ENCODE data around the gene CRACR2B. TPM values are rescaled to one million over a fixed set of nuclear protein-coding genes. Genes with fewer than 3 reads are reported as not detected.

Gene CRACR2B
- total and polyA plus RNA-seq, 2 of the 13 experiments (the other 11 are each of a cell fraction or from before 2014, with no cell fraction given): 14.9 to 21.0 TPM

DNA sequence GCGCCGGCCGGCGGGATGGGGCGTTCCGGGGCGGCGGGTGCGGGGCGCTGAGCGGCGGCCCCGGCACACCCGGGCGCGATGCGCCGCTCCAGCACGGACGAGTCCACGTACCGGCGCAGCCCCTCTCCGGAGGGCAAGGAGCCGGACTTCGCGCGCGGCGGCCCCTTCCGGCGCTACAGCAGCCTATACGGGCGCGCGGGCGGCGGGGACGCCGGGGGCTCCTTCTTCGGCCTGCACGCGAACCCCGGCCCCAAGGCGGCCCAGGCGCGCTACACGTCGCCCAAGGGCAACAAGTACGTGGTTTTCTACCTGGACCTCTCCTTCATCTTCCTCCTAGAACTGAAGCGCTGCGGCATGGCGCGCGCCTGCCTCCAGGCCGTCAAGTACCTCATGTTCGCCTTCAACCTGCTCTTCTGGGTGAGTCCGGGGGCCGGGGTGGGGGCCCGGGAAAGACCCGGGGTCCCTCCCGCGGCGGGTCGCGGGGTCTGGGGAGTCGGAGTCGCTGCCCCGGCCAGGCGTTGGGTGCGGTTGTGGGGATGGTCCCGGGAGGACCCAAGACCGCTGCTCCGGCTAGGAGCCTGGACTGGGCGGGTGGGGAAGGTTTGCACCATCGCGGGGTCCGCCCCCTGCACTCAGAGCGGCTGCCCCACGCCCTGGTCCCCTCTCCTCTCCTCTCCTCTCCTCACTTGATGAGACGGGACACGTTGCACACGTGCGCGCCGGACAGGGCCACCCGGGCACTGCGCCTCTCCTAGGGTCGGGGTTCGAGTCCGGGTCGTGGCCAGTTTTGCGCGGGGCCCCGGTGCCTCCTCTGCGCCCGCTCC is 22.4 kb downstream of the CRACR2B start (continued):
- TF ChIP-seq, protein P1, sequence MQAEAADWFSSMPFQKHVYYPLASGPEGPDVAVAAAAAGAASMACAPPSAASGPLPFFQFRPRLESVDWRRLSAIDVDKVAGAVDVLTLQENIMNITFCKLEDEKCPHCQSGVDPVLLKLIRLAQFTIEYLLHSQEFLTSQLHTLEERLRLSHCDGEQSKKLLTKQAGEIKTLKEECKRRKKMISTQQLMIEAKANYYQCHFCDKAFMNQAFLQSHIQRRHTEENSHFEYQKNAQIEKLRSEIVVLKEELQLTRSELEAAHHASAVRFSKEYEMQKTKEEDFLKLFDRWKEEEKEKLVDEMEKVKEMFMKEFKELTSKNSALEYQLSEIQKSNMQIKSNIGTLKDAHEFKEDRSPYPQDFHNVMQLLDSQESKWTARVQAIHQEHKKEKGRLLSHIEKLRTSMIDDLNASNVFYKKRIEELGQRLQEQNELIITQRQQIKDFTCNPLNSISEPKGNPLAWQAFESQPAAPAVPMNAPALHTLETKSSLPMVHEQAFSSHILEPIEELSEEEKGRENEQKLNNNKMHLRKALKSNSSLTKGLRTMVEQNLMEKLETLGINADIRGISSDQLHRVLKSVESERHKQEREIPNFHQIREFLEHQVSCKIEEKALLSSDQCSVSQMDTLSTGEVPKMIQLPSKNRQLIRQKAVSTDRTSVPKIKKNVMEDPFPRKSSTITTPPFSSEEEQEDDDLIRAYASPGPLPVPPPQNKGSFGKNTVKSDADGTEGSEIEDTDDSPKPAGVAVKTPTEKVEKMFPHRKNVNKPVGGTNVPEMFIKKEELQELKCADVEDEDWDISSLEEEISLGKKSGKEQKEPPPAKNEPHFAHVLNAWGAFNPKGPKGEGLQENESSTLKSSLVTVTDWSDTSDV (CRISPR knock-in tag; IDR thresholded peaks at IDR 0.05): no peak
- TF ChIP-seq SMARCE1 (IDR thresholded peaks at IDR 0.05; ENCODE audit: borderline replicate concordance): no peak

DNA sequence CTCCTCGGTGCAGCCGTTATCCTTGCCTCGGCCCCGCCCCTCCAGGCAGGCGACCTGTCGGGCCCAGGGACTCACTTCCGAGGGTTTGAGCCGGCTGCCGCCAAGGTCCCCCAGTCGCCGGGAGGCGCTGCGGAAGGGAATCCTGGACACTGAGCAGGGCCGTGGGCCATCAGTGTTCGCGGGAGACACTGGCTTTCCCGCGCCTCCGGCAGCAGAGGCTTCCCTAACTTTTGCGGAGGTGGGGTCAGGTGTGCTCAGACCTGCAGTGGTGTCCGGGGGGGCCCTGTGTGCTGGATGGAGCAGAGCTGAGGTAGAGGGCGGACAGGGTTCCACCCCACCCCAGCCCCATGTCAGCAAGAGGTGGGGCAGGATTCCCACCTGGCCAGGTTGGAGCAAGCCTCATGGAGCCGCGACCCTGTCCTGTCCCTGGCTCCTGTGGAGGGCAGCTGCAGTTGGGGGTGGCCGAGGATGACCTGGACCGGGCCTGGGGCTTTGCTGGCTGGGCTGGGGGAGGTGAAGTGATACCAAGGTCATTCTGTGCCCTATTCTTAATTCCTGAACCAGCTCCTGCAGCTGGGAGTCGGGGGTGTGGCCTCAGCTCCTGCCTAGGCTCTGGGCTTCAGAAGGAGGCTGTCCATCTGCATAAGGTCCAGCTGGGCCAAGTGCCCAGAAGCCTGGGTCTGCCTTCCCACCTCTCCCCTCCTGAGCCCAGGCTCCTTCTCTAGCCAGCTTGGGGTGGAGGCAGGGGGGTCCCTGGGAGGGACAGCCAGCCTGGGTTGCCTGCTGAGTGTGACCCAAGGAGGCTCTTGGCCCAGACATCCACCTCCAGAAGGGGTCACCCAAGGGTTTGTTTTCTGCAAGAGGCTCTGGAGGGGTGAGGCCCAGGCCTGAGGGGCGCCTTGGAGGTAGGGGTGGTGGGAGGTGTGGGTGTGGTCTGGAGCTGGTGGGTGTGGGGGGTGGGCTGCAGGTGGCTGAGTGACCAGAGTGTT is 23.4 kb downstream of the CRACR2B start:
- H2AFZ ChIP-seq (ENCODE audit: low read length): no peak overlapping the region
- H3K4me3 ChIP-seq (replicated peaks in 1 of 3; ENCODE audit: insufficient read depth in 1 of 3, low read depth in 2 of 3, low read length in 3 of 3): no peak overlapping the region
- ATAC-seq (no peak), FAIRE-seq (no peak), DNase-seq (ENCODE audit: low spot score) (no peak)
- no peak overlapping the region for H3K4me2 ChIP-seq (ENCODE audit: low read depth, low read length)
- WGBS (ENCODE audit: low lambda C conversion rate): 99% methylated on average over 13 of the region's 28 CpGs
- BruUV-seq (replicated peaks): no TSS peak
- no peaks in the 10 kb centered on the region; a peak in 2 of 5 replicates for H3K36me3 ChIP-seq (replicated peaks in 1 of 2; ENCODE audit: control insufficient read depth in 1 of 2, insufficient read depth in 2 of 2, low read length in 2 of 2)
- intact Hi-C loops (cut with micrococcal nuclease; ENCODE audit: unreplicated experiment): no loop called here
- H3K9me3 ChIP-seq (ENCODE audit: low read length): no peaks in the 10 kb centered on the region
- ChIA-PET POLR2A (no interaction called here), CTCF (ENCODE audit: low intra/inter-chr PET ratio, low total read pairs) (no interaction called here)
- no peaks in the 10 kb centered on the region for H3K79me2 ChIP-seq (ENCODE audit: insufficient read depth, low read length)
- no peaks in the 10 kb centered on the region for H3K27me3 ChIP-seq (ENCODE audit: control insufficient read depth in 1 of 2, insufficient read depth in 2 of 2, low read length in 2 of 2)
- peaks cover 3% of the 10 kb centered on the region for H3K4me1 ChIP-seq (ENCODE audit: insufficient read depth, low read length)
- in situ Hi-C loops (cut with HindIII; ENCODE audit: extremely low pct_ligation_motif_present, low pct_unique_long_range_greater_than_20kb): no loop called here
- no peak overlapping the region for H3K27ac ChIP-seq (ENCODE audit: extremely low read length, insufficient read depth, low read length)
- 0 out of 2 replicates have a peak, but pooled peaks cover 2% of the 10 kb centered on the region for H4K20me1 ChIP-seq (ENCODE audit: insufficient read depth, low read length)
- no peak for TF ChIP-seq RXRA (CRISPR knock-in tag; IDR thresholded peaks at IDR 0.05)
- TF ChIP-seq AGO2 (optimal IDR thresholded peaks at IDR 0.05; ENCODE audit: low read depth, low read length): peak; percentile 12
- TF ChIP-seq, protein P2, sequence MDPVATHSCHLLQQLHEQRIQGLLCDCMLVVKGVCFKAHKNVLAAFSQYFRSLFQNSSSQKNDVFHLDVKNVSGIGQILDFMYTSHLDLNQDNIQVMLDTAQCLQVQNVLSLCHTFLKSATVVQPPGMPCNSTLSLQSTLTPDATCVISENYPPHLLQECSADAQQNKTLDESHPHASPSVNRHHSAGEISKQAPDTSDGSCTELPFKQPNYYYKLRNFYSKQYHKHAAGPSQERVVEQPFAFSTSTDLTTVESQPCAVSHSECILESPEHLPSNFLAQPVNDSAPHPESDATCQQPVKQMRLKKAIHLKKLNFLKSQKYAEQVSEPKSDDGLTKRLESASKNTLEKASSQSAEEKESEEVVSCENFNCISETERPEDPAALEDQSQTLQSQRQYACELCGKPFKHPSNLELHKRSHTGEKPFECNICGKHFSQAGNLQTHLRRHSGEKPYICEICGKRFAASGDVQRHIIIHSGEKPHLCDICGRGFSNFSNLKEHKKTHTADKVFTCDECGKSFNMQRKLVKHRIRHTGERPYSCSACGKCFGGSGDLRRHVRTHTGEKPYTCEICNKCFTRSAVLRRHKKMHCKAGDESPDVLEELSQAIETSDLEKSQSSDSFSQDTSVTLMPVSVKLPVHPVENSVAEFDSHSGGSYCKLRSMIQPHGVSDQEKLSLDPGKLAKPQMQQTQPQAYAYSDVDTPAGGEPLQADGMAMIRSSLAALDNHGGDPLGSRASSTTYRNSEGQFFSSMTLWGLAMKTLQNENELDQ (CRISPR knock-in tag; IDR thresholded peaks at IDR 0.05; ENCODE audit: borderline replicate concordance): no peak
- no peak for TF ChIP-seq NR2F2 (IDR thresholded peaks at IDR 0.05; ENCODE audit: borderline replicate concordance, low read depth)
- TF ChIP-seq ZFP90 (CRISPR knock-in tag; IDR thresholded peaks at IDR 0.05; ENCODE audit: borderline replicate concordance): no peak
- peak; percentile 26; the same call in 1 of the 2 replicates for TF ChIP-seq STAG1 (CRISPR knock-in tag; IDR thresholded peaks at IDR 0.05)
- TF ChIP-seq, protein P3, sequence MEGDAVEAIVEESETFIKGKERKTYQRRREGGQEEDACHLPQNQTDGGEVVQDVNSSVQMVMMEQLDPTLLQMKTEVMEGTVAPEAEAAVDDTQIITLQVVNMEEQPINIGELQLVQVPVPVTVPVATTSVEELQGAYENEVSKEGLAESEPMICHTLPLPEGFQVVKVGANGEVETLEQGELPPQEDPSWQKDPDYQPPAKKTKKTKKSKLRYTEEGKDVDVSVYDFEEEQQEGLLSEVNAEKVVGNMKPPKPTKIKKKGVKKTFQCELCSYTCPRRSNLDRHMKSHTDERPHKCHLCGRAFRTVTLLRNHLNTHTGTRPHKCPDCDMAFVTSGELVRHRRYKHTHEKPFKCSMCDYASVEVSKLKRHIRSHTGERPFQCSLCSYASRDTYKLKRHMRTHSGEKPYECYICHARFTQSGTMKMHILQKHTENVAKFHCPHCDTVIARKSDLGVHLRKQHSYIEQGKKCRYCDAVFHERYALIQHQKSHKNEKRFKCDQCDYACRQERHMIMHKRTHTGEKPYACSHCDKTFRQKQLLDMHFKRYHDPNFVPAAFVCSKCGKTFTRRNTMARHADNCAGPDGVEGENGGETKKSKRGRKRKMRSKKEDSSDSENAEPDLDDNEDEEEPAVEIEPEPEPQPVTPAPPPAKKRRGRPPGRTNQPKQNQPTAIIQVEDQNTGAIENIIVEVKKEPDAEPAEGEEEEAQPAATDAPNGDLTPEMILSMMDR (CRISPR knock-in tag; IDR thresholded peaks at IDR 0.05): peak; percentile 50
- no peak overlapping the region for H3K9ac ChIP-seq (ENCODE audit: insufficient read depth, low read depth, low read length)

Data from HepG2 (cell line).